Left ventricle myocardium superior (tissue), 1 donor: ENCODE results near the gene SPEF1. TPM values are rescaled to one million over a fixed set of nuclear protein-coding genes. Genes with fewer than 3 reads are reported as not detected.

ENCODE experiments used
- ATAC-seq: fragments of 200-7000 bp; cut with Tn5 transposase; one replicate; pipeline ENCODE4 v1.9.1; 2020; ENCODE audit warnings: mild to moderate bottlenecking, moderate library complexity
- DNase-seq: peaks from one replicate; pipeline ENCODE4 v3.0.0-alpha.2; 2020
- intact Hi-C: fragments of 100-400 bp; cut with micrococcal nuclease; formaldehyde crosslinking; loops from one replicate; pipeline ENCODE4 v1.11.0; 2022
- total RNA-seq: library from RNA; stranded (reverse); fragmentation: NEBNext Ultra II Directional; extraction: Animal tissue kit (Norgen Biotek cat#: 25700); gene quantifications from one replicate; pipeline ENCODE4 v1.2.1, GENCODE V29; 2021
- donor health status: DM: no; HTN: yes; CAD: no; lungs with severe emphysema.

The SPEF1 gene
- total RNA-seq, 1 donor from 2014 or later = not detected

GRCh38 chr20:3777716-3778629, 3.3 kb downstream of the SPEF1 start:
- ATAC-seq (peak; percentile 71), DNase-seq (peak; percentile 82)
- intact Hi-C loops = no loop called here

GRCh38 chr20:3777381-3777715, 3.9 kb downstream of the SPEF1 start:
- no peak for DNase-seq
- peak; percentile 3 for ATAC-seq
- intact Hi-C loops = no loop called here

- no peak for ATAC-seq
- DNase-seq = no peak
- intact Hi-C loops = no loop called here
Observed at GRCh38 chr20:3775457-3776108, 5.7 kb downstream of the SPEF1 start.

GRCh38 chr20:3771552-3772058, 9.6 kb downstream of the SPEF1 start:
- intact Hi-C loops = no loop called here
- no peak for DNase-seq

GRCh38 chr20:3768342-3769130, 12.7 kb downstream of the SPEF1 start:
- DNase-seq = peak; percentile 84
- intact Hi-C loops = no loop called here
- ATAC-seq = peak; percentile 64

More at GRCh38 chr20:3771552-3772058, 9.6 kb downstream of the SPEF1 start:
- ATAC-seq = no peak

GRCh38 chr20:3767427-3768341, 13.6 kb downstream of the SPEF1 start, which contains the start of gene ADISSP:
ADISSP (minus strand) TSS chr20:3767753; CDS start chr20:3760100, 7,653 bp downstream.
- intact Hi-C loops = no loop called here
- ATAC-seq (peak; percentile 95), DNase-seq (peak; percentile 100)

GRCh38 chr20:3767110-3767426, 14.2 kb downstream of the SPEF1 start:
- no peak for DNase-seq
- ATAC-seq = no peak
- intact Hi-C loops = no loop called here

- intact Hi-C loops = no loop called here
- DNase-seq (no peak), ATAC-seq (no peak)
Observed at GRCh38 chr20:3766422-3767109, 14.7 kb downstream of the SPEF1 start.

- DNase-seq (peak; percentile 65), ATAC-seq (no peak)
- intact Hi-C loops = no loop called here
Observed at GRCh38 chr20:3765171-3765882, 15.9 kb downstream of the SPEF1 start.

GRCh38 chr20:3764659-3765058, 16.6 kb downstream of the SPEF1 start:
- DNase-seq (no peak), ATAC-seq (no peak)
- intact Hi-C loops = no loop called here

- no peak for ATAC-seq
- no peak for DNase-seq
- intact Hi-C loops = no loop called here
Observed at GRCh38 chr20:3763671-3764601, 17.3 kb downstream of the SPEF1 start.

GRCh38 chr20:3760655-3761348, 20.4 kb downstream of the SPEF1 start:
- ATAC-seq (no peak), DNase-seq (no peak)
- intact Hi-C loops = no loop called here

- intact Hi-C loops = no loop called here
- DNase-seq = peak; percentile 21
- ATAC-seq = no peak
Observed at GRCh38 chr20:3759884-3760283, 21.4 kb downstream of the SPEF1 start.

GRCh38 chr20:3759316-3759823, 21.9 kb downstream of the SPEF1 start:
- intact Hi-C loops = no loop called here
- peak; percentile 26 for ATAC-seq
- peak; percentile 28 for DNase-seq

- intact Hi-C loops = no loop called here
- DNase-seq = peak; percentile 47
- ATAC-seq = peak; percentile 50
Observed at GRCh38 chr20:3758566-3758965, 22.7 kb downstream of the SPEF1 start.

GRCh38 chr20:3757268-3757667, 24.0 kb downstream of the SPEF1 start:
- no peak for ATAC-seq
- DNase-seq = no peak
- intact Hi-C loops = no loop called here
